ENCODE results near the gene GANC.

The GANC gene

GRCh38 chr15:42363942-42364341 lies 90.9 kb downstream of the GANC start:
- no peak for DNase-seq (ENCODE audit: low read depth)
- TF ChIP-seq CTCF (conservative IDR thresholded peaks at IDR 0.05; ENCODE audit: low read length): no peak
- H3K4me3 ChIP-seq (ENCODE audit: low read length): no peak overlapping the region

GRCh38 chr15:42364529-42364928 lies 91.5 kb downstream of the GANC start:
- TF ChIP-seq CTCF (conservative IDR thresholded peaks at IDR 0.05; ENCODE audit: low read length): no peak
- DNase-seq (ENCODE audit: low read depth): peak; percentile 6

GRCh38 chr15:42365921-42366550 lies 93.0 kb downstream of the GANC start:
- TF ChIP-seq CTCF (conservative IDR thresholded peaks at IDR 0.05; ENCODE audit: low read length): no peak
- no peak for DNase-seq (ENCODE audit: low read depth)
- H3K4me3 ChIP-seq (ENCODE audit: low read length): no peak overlapping the region

More at GRCh38 chr15:42364529-42364928, 91.5 kb downstream of the GANC start:
- H3K4me3 ChIP-seq (ENCODE audit: low read length): no peak overlapping the region

- TF ChIP-seq CTCF (conservative IDR thresholded peaks at IDR 0.05; ENCODE audit: low read length): no peak
- H3K4me3 ChIP-seq (ENCODE audit: low read length): no peak overlapping the region
- DNase-seq (ENCODE audit: low read depth): peak; percentile 14
Measured at GRCh38 chr15:42367041-42367440, 94.0 kb downstream of the GANC start.

- TF ChIP-seq CTCF (conservative IDR thresholded peaks at IDR 0.05; ENCODE audit: low read length): no peak
- H3K4me3 ChIP-seq (ENCODE audit: low read length): no peak overlapping the region
- peak; percentile 39 for DNase-seq (ENCODE audit: low read depth)
Measured at GRCh38 chr15:42368096-42368495, 95.1 kb downstream of the GANC start.

GRCh38 chr15:42371096-42371495 lies 98.1 kb downstream of the GANC start:
- H3K4me3 ChIP-seq (ENCODE audit: low read length): no peak overlapping the region
- TF ChIP-seq CTCF (conservative IDR thresholded peaks at IDR 0.05; ENCODE audit: low read length): peak; percentile 15; the same call in 1 of the 2 replicates
- DNase-seq (ENCODE audit: low read depth): peak; percentile 11

- no peak for DNase-seq (ENCODE audit: low read depth)
- no peak for TF ChIP-seq CTCF (conservative IDR thresholded peaks at IDR 0.05; ENCODE audit: low read length)
- H3K4me3 ChIP-seq (ENCODE audit: low read length): no peak overlapping the region
Measured at GRCh38 chr15:42373274-42373673, 100.3 kb downstream of the GANC start.

Measured in AG10803 (cell line).